SKM-1 (cell line): Measurements from ENCODE around the gene MAD1L1.

ENCODE experiments used
- DNase-seq: peaks from one replicate; lab custom pipeline; 2025; ENCODE audit not compliant: unreplicated experiment; lab: John Stamatoyannopoulos, UW

The MAD1L1 gene

DNA sequence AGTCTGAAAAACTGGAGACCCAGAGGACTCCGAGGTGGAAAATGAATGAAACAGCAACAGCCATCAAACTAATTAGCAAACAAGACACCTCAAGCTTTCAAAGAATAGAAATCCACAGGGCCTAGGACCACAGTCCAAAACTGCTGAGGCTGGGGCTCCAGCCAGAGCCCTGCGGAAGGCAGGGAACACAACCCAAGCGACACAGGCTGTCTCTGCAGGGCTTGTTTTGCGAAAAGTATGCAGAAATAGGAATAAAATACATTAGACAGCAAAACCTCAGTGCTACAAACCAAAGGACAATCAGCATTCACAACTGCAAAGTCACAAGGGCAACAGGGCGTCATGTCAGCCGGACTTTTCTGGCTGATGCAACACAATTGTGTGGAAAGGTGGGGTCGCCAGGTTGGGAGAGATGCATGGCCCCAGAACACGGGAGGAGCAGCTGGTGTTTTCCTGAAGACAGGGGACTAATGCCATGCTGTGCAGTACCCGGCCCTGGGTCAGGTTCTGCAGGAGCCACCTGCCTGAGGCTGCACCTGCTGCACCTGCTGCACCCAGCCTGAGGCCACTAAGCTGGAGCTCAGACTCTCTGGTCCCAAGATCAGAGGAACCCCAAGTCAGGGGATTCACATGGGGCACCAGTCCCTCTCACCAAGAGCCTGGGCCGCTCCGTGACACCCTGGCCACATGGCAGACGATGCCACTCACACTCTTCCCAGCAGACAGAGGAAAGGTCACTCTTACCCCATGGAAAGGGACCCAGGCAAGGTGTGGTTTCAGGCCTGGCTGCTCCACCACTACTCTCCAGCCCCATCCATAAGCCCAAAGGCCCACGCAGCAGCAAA, 74.2 kb downstream of the MAD1L1 start:
- no peak for DNase-seq

DNA sequence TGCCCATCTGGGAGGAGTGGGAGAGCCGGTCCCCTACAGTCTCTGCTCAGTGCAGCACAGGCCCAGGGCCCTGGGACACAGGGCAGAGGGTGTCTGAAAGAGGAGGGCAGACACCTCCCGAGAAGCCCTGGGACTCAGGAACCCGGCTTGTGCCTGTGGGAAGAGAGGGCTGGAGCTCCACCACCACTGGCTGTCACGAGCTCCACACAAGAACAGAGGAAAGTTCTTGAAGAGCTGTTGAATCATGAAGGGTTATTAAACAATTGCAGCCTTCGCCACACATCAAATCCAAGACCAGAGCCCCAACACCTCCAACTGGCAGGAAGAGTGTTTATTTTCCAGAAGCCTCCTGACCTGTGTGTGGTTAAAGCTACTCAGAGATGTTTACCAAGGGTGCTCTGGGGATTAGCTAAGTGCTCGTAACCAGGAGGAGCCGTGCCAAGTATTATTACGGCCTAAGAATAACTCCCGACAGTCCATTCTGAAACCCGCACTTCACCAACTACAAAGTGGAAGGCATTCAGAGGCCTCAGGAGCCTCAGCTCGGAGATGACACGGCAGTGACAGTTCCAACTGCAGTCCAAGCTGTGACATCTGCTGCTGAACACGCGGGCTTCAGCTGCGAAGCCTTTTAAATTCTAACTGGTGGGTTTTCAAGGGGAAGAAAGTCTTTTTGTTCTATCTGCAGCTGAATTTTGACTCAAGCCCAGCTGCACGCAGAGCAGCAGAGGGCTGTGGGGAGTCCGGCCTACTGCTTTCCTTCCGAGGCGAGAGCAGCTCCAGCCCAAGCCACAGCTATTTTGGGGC, 75.1 kb downstream of the MAD1L1 start:
- no peak for DNase-seq

DNA sequence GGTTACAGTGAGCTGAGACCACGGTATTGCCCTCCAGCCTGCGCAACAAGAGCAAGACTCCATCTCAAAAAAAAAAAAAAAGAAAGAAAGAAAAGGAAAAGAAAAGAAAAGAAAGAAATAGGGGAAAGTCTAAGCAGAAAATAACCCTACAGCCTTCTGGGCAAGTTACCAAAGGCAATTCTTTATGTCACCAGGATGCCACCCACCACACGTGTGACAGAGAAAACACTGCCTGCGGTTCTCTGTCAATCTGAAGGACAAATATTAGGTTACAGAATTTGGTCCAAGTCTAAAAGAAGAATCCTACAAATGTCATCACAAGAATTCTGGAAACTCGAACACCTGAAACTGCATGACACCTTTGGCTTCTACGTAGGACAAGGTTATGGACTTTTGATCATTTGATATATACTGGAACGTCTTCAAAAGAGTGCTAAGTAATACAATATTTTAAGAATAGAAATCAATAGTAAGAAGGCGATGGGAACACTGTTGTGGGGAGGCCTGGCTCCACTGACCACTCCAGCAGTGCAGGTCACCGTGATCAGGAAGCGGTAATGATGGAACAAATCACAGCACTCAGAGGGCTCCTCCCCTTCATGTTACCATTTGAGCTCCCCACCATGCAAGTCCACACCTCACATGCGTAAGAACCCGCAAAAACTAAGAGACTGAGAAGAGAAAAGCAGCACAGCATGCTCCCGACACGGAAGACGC, 75.8 kb downstream of the MAD1L1 start:
- no peak for DNase-seq

DNA sequence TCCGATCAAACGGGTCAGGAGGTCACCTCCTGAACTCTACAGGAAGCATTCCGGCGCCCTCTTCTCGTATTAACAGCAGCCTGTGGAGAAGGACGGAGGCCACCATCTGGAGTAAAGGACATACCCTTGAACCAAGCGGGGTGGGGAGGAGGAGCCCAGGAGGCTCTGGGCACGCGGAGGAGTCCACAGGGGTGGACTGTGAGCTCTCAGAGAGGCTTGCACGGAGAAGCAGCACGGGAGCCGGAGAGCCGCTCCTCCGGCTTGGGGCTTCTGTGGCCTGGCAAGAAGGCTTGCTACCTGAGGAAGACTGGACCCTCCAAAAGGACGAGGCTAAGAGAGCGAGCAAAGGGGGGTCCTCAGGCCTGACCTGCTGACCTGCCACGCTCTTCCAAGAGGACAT, 77.9 kb downstream of the MAD1L1 start:
- no peak for DNase-seq

DNA sequence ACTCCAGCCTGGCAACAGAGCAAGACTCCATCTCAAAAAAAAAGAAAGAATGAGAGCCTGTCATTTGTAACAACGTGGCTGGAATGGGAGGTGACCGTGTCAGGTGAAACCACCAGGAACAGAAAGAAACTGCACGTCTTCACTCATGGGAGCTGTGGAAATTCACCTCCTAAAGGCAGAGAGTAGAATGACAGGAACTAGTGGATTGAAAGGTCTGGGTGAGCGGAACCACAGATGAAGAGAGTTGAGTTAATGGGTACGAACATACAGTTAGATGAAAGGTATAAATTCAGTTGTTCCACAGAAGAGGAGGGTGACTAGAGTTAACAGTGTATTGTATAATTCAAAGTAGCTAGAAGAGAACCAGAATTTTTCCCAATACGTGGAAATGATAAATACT, 78.6 kb downstream of the MAD1L1 start:
- no peak for DNase-seq

DNA sequence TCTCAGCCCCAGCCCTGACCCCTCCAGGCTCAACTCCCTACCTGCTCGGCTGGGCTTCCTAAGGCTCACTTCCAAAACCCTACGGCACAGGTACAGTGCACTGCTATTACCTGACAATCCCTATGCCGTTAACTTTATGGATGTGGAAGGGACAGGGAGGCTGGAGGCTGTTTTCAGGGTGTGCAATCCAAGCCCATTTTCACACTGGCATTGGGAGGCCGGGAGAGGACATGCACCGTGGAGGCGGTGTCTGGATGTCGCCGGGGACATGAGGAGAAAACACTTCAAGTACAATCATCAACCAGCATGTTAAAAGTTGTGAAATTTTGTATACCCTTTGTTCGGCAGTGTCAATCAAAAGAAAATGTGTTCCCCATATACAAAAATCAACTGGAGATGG, 80.1 kb downstream of the MAD1L1 start:
- DNase-seq, result no peak

DNA sequence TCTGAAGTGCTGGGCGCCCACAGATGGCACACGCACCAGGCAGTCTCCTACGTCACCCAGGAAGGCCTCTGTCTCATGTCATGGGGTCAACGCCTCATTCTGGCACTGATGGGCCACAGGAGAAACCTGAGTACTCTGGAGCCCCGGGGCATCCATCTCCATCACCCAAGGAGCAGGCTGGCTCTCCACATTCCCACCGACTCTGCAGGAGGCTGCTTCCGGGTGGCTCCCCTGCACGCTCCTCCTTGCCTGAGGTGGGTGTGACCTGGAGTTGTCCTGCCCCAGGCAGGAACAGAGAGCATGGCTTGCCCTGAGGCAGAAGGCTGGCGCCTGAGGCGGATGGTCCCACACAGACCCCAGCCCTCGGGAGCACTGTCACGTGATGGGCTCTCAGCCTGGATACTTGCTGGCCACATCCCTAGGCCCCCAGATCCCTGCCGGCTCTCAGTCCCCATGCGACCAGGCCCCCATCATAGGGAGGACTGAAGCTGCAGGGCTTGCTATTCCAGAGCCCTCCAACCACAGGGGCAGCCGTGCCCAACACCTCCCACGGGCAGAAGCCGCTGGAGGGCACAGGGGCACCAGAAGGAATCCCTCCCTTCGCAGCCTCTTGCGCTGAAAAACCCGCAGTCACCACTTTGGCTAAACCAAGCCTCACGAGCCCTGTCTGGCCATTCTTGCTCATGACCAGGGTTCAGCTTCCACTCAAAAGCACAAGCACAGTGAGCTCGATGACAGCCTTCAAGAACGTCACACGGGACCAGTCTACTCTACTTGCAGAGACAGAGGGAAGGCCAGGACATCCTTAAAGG, 80.7 kb downstream of the MAD1L1 start:
- no peak for DNase-seq

DNA sequence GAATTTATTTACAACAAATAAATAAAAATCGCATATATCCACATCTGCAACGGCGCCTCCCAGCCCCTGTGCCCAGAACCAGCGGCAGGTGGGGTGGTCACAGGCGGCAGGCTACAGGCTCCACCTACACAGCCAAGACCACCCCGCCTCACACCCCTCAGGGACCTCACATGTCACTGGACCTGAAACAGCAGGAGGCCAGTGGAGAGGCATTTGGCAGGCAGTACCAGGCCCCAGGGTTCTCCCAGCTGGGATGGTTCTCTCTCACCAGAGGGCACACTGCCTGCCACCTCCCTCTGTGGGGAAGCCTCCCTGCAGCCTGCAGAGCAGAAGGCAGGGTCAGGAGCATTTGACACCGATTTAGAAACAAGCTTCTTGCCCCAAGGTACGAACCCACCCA, 81.5 kb downstream of the MAD1L1 start:
- DNase-seq, result no peak

DNA sequence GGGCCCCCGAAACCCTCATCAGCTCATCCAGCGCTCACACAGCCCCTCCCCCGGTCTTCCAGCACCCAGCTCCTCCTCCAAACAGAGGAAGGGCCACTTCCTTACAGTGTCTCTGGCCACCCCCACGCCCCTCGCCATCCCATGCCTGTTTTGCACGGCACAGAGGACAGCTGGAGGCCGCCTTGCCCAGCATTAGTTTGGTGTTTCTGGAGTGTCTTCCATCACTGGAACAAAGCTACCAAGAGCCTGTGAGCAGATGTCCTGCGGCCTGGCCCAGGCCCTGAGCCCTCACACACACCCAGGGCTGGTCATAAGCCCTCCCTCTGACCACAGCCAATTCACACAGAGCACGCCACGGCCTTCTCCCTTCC, 82.3 kb downstream of the MAD1L1 start:
- DNase-seq, result no peak

DNA sequence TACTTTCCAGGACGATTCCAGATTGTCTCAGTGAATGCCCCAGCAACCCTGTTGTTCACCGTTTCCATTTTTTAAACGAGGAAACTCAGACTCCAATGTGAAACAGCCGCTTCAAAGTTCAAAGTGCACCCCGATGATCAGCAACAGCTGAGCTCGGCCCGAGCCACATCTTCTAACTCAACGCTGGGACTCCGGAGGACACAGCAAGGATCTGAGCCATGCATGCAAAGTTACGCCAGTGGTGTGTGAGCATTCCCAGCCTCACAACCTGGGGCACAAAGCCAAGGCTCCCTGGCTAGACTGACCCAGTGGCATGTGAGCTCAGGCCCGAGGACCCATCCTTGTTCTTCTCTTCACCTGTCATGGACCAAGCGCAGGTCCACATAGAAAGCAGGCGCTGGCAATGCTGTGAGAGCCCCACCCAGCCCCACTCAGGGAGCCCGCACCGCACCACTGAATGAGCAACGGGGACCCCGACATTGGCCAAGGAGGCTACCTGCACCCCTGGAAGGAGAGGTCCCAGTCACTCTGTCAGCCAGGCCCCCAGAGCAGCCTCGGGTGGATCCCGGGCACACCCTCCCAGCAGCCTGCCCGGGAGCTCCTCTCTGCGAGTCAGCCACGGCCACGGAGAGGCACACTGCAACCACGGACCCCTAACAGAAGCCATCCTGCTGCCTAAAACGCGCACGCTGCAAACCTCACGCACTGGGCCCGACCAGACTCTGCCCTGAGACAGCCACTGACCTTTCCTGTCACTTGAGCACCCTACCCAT, 82.9 kb downstream of the MAD1L1 start:
- no peak for DNase-seq

DNA sequence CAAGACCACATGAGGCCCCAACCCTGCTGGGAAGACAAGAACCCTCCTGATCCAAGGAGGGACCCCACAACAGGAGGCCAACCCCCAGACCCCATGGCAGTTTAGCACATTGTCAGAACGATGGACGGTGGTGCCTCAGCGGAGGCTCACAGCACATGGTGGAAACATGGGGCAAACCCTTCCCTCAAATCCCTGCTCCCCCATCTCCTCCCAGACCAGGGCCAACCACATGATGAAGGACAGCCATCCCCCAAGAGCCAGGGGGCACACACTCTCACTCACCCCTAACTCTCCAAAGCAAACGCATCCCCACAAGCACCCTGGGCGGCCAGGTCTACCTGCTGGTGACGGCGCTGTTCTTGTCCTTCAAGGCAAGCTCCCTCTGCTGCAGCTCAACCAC, 83.9 kb downstream of the MAD1L1 start:
- DNase-seq, result no peak

DNA sequence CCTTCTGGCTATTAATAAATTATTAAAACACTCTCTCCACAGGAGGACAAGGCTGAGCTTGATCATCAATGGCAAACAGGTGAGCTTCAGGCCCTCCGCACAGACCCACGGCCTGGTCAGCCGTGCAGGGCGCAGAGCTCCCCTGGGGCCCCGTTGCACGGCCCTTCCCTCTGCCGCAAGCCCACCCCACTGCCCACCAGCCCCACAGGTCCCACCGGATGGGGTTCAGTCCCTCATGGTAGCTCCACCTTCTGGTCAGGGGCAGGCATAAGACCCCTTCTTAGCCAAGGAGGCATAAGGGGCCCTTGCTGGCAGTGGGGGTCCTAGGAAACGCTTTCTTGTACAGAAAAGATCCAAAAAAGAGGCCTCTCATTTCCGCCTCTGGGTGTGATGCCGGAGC, 84.6 kb downstream of the MAD1L1 start:
- DNase-seq, result no peak

DNA sequence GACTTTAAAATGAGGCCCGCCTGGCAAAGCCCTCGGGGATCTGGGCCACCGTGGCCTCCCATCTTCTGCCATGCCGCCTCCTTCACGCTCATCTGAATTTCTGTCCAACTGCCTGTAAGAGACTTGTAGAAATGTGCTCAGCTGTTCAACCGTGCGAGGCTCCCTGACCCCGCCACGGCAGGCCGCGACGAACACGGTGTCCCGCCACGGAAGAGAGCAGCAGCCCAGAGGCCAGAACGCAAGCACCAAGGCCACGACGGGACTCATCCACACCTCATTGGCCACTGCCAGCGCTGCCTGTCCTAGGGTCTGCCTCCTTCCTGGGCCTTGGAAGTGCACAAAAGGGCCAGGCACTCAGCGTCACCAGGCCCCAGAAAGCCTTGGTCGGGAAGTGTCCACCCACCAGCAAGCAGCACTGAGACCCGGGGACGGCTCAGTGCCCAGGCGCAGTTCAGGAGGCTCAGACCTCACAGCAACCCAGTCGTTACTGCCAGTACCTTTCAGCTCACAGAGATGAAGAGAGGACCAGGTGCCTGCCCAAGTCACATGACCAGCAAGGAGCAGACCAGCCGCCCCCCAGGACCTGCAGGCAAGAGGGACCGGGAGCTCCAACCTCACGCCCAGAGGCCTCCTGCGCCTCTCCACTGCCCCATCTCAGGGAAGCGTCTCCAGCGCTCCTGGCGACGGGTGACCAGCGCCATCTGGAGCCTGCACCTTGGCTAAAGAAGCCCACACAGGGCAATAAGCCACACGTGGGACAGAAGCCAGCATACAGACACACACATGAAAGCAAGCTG, 85.9 kb downstream of the MAD1L1 start:
- DNase-seq, result no peak

DNA sequence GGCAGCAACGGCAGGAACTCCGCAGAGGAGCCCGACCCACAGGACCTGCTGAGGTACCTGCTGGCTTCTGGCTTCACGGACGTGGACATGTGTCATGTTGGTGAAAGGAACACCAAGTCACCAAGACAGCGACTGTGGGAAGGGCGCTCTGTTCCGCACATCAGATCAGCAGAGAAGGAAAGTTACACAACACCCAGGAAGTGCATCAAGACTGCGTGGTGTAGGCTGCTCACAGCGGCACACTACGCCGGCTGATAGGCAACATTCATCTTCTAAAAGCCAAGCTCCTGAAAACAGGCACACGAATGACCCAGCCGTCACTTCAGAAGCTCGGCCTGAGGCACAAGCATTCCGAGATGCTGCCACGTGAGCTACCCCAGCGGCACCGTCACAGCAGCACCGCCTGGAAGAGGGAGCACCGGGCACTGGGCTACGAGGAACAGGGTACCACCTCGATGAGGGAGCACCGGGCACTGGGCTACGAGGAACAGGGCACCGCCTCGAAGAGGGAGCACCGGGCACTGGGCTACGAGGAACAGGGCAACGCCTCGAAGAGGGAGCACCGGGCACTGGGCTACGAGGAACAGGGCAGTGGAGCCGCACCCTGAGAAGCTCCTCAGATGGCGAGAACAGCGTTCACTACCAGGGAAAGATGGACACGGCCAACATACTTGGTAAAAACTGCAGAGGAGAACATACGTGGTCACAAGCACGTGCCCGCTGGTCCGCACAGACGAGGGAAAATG, 86.7 kb downstream of the MAD1L1 start:
- no peak for DNase-seq

DNA sequence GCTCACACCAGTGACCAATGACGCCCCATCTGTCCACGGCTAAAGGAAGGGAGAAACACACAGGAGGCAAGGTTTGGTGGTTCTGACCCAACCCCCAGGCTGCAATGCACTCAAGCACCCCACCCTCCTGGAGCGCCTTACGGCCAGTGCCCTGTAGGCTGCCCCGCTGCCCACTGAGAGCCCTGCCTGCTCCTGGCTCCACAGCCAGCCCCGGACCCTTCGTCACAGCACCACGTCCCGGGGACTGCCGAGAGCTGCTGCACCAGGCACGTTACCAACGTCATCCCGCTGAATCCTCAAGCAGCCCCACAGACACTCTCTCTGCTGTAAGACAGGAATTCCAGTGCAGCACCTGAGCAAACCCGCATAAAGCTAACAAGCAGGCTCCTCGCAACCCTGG, 87.8 kb downstream of the MAD1L1 start:
- DNase-seq, result no peak

DNA sequence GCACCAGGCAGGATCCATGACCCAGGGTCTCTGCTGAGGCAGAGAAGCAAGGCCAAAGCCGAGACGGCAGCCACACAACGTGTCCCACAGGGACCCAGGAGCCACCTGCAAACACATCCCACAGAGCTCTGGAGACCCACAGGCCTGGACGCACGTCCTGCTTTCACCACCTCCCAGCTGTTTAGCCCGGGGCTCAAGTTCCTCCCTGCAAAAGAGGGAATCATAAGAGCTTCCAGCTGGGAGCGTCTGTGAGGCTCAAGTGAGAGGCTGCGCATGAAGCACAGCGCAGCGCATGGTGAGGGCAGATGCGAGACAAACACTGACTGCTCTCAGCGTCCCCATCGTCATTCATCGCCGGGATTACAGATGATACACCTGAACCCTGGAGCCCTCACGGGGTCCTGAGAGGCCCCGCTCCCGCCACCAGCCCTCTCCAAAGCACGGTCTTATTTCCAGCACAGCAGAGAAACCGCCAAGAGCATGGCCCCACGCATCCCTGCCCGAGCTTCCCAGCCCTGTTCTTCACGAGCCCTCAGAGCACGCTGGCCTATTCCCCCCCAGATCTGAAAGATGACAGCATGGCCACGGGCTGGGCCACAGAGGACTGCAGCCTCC, 88.7 kb downstream of the MAD1L1 start:
- no peak for DNase-seq

DNA sequence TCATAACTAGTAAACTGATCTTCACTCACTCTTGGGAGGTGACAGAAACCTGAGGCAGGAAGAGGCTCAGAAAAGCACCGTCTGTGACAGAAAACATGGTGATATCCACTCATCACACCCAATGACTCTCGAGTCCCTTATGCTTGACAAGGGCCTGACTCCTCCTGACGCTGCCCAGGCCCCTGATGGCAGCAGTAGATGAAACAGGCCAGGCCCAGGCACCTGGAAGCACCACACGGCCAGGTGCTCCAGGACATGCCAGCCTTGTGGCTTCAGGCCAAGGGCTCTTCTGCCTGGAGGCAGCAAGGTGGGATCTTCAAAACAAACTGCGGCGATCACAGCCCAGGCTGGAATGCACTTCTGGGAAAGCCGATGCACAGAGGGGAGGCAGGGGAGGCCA, 89.3 kb downstream of the MAD1L1 start:
- DNase-seq, result no peak

DNA sequence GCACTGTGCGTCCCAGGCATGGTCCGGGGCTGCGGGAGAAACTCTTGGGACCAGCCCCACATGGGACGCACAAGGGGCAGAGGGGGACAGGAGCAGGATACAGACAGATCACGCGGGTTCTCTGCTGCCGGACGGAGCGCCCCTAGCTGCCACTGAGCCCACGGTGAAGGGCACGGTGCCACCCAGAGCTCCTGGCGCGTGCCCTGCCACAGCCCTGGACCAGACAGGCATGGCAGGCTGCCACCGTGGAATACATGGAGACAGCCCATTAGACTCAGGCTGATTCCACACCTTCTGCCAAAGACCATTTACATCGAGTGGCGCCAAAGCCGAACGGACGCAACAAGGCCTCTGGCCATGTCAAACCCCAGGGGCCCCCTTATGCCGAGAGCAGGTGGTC, 90.4 kb downstream of the MAD1L1 start:
- DNase-seq, result no peak
